Measurements from ENCODE around the gene EPB41L4A.

EPB41L4A gene

DNA sequence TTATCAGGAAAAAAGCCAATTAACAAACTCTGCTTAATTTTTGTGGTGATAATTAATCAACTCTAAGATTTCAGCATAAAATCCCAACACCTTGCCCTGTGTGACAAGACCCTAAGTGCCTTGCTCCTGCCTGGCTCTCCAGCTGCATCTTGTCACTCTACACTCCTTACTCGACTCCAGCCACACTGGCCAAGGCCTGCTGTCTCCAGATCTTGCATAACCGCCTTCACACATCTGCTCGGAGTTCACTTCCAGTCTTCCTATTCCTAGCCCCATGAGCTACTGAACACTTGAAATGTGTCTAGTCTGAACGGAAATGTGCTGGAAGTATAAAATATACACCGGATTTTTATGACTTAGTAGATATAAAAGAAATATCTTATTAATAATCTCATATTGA lies 259.6 kb downstream of the EPB41L4A start (continued):
- TF ChIP-seq ZNF48 (tag by site-specific recombination; IDR thresholded peaks at IDR 0.05): no peak
- TF ChIP-seq REPIN1 (tag by site-specific recombination; IDR thresholded peaks at IDR 0.05; ENCODE audit: low read depth): no peak
- TF ChIP-seq BCL11A (tag by site-specific recombination; IDR thresholded peaks at IDR 0.05; ENCODE audit: low read depth): no peak
- TF ChIP-seq ZNF600 (tag by site-specific recombination; IDR thresholded peaks at IDR 0.05): no peak
- no peak for TF ChIP-seq ZNF521 (tag by site-specific recombination; IDR thresholded peaks at IDR 0.05)

DNA sequence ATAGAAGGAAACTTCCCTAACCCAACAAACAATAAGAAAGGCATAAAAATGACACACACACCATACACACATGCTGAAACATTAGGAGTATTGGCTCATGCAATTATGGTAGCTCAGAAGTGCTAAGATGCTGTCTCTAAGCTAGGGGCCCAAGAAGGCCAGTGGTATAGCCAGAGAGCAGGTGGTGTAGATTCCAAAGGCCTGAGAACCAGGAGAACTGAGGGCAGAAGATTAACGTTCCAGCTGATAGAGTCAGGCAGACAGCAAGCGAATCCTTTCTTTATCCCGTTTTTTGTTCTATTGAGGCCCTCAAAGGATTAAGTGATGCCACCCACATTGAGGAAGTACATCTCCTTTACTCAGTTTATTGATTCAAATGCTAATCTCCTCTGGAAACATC lies 262.9 kb downstream of the EPB41L4A start:
- Histone ChIP-seq H3K4me3 (ENCODE audit: low read depth, low read length) (no peak overlapping the region), H3K36me3 (ENCODE audit: control insufficient read depth in 2 of 2, insufficient read depth in 1 of 2, low read length in 2 of 2) (peaks cover 0 to under 1% of the 10 kb centered on the region in 2 experiments; a peak in 1 of 3 replicates), H3K27ac (ENCODE audit: extremely low read depth, low read depth, low read length) (no peak overlapping the region), H3K9me3 (ENCODE audit: control insufficient read depth, insufficient read depth, low read depth, low read length) (no peaks in the 10 kb centered on the region), H3K4me1 (ENCODE audit: control insufficient read depth, insufficient read depth, low read length) (no peaks in the 10 kb centered on the region)
- ChIA-PET POLR2A (no interaction called here), CTCF (interaction anchor here (0.9 kb wide), 1 partner anchor 32 kb away, joined by 4 read pairs; no protein-coding TSS in a partner anchor)
- TF ChIP-seq ZNF426 (tag by site-specific recombination; IDR thresholded peaks at IDR 0.05): no peak
- TF ChIP-seq, protein P1, sequence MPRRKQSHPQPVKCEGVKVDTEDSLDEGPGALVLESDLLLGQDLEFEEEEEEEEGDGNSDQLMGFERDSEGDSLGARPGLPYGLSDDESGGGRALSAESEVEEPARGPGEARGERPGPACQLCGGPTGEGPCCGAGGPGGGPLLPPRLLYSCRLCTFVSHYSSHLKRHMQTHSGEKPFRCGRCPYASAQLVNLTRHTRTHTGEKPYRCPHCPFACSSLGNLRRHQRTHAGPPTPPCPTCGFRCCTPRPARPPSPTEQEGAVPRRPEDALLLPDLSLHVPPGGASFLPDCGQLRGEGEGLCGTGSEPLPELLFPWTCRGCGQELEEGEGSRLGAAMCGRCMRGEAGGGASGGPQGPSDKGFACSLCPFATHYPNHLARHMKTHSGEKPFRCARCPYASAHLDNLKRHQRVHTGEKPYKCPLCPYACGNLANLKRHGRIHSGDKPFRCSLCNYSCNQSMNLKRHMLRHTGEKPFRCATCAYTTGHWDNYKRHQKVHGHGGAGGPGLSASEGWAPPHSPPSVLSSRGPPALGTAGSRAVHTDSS (tag by site-specific recombination; IDR thresholded peaks at IDR 0.05): no peak
- TF ChIP-seq ZNF341 (tag by site-specific recombination; IDR thresholded peaks at IDR 0.05; ENCODE audit: low read depth): no peak
- TF ChIP-seq ZNF16 (tag by site-specific recombination; IDR thresholded peaks at IDR 0.05; ENCODE audit: low read depth): no peak
- TF ChIP-seq, protein P2, sequence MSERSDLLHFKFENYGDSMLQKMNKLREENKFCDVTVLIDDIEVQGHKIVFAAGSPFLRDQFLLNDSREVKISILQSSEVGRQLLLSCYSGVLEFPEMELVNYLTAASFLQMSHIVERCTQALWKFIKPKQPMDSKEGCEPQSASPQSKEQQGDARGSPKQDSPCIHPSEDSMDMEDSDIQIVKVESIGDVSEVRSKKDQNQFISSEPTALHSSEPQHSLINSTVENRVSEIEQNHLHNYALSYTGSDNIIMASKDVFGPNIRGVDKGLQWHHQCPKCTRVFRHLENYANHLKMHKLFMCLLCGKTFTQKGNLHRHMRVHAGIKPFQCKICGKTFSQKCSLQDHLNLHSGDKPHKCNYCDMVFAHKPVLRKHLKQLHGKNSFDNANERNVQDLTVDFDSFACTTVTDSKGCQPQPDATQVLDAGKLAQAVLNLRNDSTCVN (tag by site-specific recombination; optimal IDR thresholded peaks at IDR 0.05): no peak
- TF ChIP-seq, protein P3, sequence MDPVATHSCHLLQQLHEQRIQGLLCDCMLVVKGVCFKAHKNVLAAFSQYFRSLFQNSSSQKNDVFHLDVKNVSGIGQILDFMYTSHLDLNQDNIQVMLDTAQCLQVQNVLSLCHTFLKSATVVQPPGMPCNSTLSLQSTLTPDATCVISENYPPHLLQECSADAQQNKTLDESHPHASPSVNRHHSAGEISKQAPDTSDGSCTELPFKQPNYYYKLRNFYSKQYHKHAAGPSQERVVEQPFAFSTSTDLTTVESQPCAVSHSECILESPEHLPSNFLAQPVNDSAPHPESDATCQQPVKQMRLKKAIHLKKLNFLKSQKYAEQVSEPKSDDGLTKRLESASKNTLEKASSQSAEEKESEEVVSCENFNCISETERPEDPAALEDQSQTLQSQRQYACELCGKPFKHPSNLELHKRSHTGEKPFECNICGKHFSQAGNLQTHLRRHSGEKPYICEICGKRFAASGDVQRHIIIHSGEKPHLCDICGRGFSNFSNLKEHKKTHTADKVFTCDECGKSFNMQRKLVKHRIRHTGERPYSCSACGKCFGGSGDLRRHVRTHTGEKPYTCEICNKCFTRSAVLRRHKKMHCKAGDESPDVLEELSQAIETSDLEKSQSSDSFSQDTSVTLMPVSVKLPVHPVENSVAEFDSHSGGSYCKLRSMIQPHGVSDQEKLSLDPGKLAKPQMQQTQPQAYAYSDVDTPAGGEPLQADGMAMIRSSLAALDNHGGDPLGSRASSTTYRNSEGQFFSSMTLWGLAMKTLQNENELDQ (tag by site-specific recombination; IDR thresholded peaks at IDR 0.05; ENCODE audit: low read depth): no peak
- no peak for TF ChIP-seq ZNF785 (tag by site-specific recombination; IDR thresholded peaks at IDR 0.05)
- TF ChIP-seq GLI2 (tag by site-specific recombination; IDR thresholded peaks at IDR 0.05; ENCODE audit: borderline replicate concordance, low read depth): no peak
- no peak for TF ChIP-seq ZNF48 (tag by site-specific recombination; IDR thresholded peaks at IDR 0.05)
- TF ChIP-seq ZNF792 (tag by site-specific recombination; IDR thresholded peaks at IDR 0.05): no peak
- TF ChIP-seq ZNF560 (tag by site-specific recombination; IDR thresholded peaks at IDR 0.05; ENCODE audit: borderline replicate concordance): no peak
- no peak for TF ChIP-seq HOXC10 (CRISPR knock-in tag; IDR thresholded peaks at IDR 0.05)
- no peak for TF ChIP-seq TCF7L2 (IDR thresholded peaks at IDR 0.05; ENCODE audit: borderline replicate concordance, low read depth, low read length)
- no peak for TF ChIP-seq PRDM1 (tag by site-specific recombination; IDR thresholded peaks at IDR 0.05)
- no peak for TF ChIP-seq ZNF202 (tag by site-specific recombination; IDR thresholded peaks at IDR 0.05; ENCODE audit: borderline replicate concordance)

Data from HEK293 (cell line).